AG04450 (cell line): ENCODE data around the gene DDI1. TPM values are rescaled to one million over a fixed set of nuclear protein-coding genes. Genes with fewer than 3 reads are reported as not detected.

ENCODE experiments used
- CTCF ChIA-PET: fragments of 300-600, 350-600 bp; formaldehyde crosslinking; extraction: SDS; loops from one replicate; lab custom pipeline; 2022; ENCODE audit warnings: antibody characterized with exemption, inconsistent platforms; lab: Charles Lee
- POLR2A ChIA-PET: fragments of 350-600 bp; formaldehyde crosslinking; extraction: SDS; loops from one replicate; lab custom pipeline; 2021; ENCODE audit warnings: antibody characterized with exemption, inconsistent platforms; lab: Yijun Ruan, JAX
- DNase-seq: peaks from one replicate; pipeline ENCODE4 v3.0.0-alpha.2; 2011; ENCODE audit warnings: low read depth, low spot score
- H3K27ac ChIP-seq: one replicate; pipeline ENCODE4 v1.5.1; 2012; ENCODE audit warnings: low read depth, low read length, control low read depth
- H3K27me3 ChIP-seq: one replicate; pipeline ENCODE4 v1.6.0; 2012; ENCODE audit warnings: low read length; ENCODE audit not compliant: control insufficient read depth, insufficient read depth
- H3K4me3 ChIP-seq: 2 replicates; pipeline ENCODE4 v1.5.1; 2011; ENCODE audit warnings: mild to moderate bottlenecking, low read depth, low read length, control low read depth
- H3K9me3 ChIP-seq: 2 replicates; pipeline ENCODE4 v1.5.1; 2012; ENCODE audit warnings: low read length; ENCODE audit not compliant: control insufficient read depth, insufficient read depth
- polyA plus RNA-seq: library from polyadenylated mRNA; depleted of rRNA; stranded (reverse); fragments of >200 nt; gene quantifications from 2 replicates; pipeline ENCODE4 v1.2.3, GENCODE V29; 2011
- TF ChIP-seq, protein P1 (sequence below): IDR thresholded peaks from 2 replicates; pipeline ENCODE4 v1.5.1; 2011; ENCODE audit warnings: low read depth, low read length, control low read depth, inconsistent platforms

Gene DDI1
- polyA plus RNA-seq, 1 experiment = not detected

GRCh38 chr11:104049116-104049515, 12.7 kb downstream of the DDI1 start:
- Histone ChIP-seq H3K27ac (no peak overlapping the region), H3K9me3 (no peaks in the 10 kb centered on the region; the same call in 1 of the 2 replicates), H3K27me3 (no peaks in the 10 kb centered on the region), H3K4me3 (no peak overlapping the region)
- TF ChIP-seq, protein P1, sequence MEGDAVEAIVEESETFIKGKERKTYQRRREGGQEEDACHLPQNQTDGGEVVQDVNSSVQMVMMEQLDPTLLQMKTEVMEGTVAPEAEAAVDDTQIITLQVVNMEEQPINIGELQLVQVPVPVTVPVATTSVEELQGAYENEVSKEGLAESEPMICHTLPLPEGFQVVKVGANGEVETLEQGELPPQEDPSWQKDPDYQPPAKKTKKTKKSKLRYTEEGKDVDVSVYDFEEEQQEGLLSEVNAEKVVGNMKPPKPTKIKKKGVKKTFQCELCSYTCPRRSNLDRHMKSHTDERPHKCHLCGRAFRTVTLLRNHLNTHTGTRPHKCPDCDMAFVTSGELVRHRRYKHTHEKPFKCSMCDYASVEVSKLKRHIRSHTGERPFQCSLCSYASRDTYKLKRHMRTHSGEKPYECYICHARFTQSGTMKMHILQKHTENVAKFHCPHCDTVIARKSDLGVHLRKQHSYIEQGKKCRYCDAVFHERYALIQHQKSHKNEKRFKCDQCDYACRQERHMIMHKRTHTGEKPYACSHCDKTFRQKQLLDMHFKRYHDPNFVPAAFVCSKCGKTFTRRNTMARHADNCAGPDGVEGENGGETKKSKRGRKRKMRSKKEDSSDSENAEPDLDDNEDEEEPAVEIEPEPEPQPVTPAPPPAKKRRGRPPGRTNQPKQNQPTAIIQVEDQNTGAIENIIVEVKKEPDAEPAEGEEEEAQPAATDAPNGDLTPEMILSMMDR = no peak
- CTCF ChIA-PET = no interaction called here
- no peak for DNase-seq
- POLR2A ChIA-PET = no interaction called here

DNA sequence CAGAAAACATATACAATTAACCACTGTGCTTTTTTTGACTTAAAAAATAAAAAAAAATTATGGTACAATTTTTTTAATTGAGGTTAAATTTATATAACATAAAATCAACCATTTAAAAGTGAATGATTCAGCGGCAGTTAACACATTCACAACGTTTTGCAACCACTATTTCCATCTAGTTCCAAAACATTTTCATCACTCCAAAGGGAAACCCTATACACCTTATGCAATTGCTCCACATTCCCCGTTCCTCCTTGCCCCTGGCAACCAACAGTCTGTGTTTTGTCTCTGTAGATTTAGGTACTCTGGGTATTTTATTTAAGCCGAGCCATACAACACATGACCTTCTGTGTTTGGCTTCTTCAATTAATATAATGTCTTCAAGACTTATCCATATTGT, 15.3 kb downstream of the DDI1 start:
- ChIA-PET POLR2A (no interaction called here), CTCF (no interaction called here)
- Histone ChIP-seq H3K27ac (no peak overlapping the region), H3K27me3 (no peaks in the 10 kb centered on the region), H3K4me3 (no peak overlapping the region), H3K9me3 (no peaks in the 10 kb centered on the region)
- DNase-seq = no peak
- TF ChIP-seq, protein P1 = no peak

DNA sequence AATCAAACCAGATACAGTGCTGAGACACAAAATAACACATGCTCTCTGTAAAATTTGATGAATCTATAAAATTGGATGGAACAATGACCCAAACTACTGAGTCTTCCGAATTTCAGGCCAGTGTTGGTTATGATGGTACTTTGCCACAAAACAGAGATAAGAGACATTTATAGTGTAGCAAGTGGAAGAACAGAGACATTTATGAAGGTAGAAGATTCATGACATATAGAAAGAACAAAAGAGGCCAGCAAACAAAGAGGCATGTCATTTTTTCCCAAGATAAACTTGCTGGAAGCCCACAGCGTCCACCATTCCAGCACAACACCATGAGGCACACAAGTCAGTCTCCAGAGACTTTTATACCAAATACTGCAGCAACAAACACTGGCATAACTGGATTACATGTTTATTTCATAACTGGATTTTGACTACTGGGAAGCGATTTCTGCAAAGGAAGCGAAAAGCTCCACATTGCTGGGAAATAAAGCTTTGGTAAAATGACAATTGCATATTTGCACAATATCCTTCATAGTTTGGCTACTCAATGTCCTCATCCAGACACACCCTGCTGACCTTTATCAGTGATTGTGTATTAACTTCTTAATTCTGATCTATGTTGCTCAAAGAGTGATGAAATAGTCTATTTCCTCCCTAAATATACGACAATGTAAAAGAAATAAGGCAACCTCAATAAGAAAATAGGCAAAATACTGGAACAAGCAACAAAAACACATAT, 17.5 kb downstream of the DDI1 start:
- TF ChIP-seq, protein P1 = no peak
- no peak overlapping the region for H3K4me3 ChIP-seq
- POLR2A ChIA-PET = no interaction called here
- H3K9me3 ChIP-seq = no peaks in the 10 kb centered on the region
- H3K27me3 ChIP-seq = no peaks in the 10 kb centered on the region
- no peak overlapping the region for H3K27ac ChIP-seq
- CTCF ChIA-PET = no interaction called here
- DNase-seq = no peak

- Histone ChIP-seq H3K27ac (no peak overlapping the region), H3K4me3 (no peak overlapping the region), H3K27me3 (no peaks in the 10 kb centered on the region), H3K9me3 (no peaks in the 10 kb centered on the region)
- TF ChIP-seq, protein P1 = no peak
- ChIA-PET CTCF (no interaction called here), POLR2A (no interaction called here)
- no peak for DNase-seq
Measured at GRCh38 chr11:104054911-104055529, 18.6 kb downstream of the DDI1 start.

DNA sequence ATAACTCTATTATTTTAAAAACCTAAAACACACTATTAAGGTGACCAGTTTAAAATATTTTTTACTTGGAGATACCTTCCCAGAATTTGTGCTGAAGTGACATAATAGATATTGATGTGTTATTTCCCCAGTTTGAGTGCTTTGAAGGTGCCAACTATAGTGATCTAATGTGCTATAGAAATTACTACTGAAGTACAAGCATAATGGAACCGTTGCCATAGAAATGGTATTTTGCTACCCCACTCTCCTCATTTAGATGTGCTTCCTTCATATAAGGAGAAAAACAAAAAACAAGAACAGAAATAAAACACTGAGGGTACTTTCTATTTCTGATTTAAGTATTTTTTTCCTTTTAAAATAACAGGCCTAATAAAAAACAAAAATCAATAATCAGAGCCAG, 19.2 kb downstream of the DDI1 start:
- TF ChIP-seq, protein P1 = no peak
- Histone ChIP-seq H3K4me3 (no peak overlapping the region), H3K27me3 (no peaks in the 10 kb centered on the region), H3K9me3 (no peaks in the 10 kb centered on the region), H3K27ac (no peak overlapping the region)
- ChIA-PET POLR2A (no interaction called here), CTCF (no interaction called here)
- no peak for DNase-seq
